ENCODE data around the gene DNAI1.

DNAI1 gene

DNA sequence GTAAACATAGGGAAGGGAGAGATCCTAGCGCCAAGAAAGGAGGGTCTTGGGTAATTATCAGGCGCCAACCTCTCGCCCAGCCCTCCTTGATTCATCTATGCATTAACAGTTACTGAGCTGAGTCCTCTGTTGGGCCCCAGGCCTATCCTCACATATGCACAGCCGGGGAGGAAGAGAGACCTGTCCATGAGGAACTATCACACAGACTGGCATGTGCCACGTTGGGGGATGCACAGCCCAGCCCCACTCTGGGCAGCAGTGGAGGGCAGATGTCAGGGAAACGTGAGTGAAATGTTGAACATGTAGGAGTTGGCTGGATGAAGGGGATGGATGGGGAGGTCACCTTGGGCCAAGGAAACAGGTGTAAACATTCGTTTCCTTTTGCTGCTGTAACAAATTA is 82.9 kb downstream of the DNAI1 start:
- no peak for DNase-seq (ENCODE audit: low read depth in 2 of 2)

DNA sequence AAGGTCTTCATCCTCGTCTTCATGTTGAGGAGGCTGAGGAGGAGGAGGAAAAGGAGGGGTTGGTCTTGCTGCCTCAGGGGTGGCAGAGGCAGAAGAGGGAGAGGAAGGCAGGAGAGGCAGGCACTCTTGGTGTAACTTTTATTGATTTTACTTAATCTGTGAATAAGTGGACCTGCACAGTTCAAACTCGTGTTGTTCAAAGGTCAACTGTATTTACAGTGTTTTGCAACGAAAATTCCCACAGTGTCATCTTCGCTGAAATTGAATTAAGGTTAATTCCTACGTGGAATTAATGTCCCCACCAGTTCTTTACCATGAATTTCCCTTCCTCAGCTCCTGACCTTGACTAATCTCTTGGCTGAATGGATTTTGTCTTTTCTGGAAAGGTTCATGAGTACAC is 85.4 kb downstream of the DNAI1 start:
- DNase-seq (ENCODE audit: low read depth in 2 of 2), result no peak

- DNase-seq (ENCODE audit: low read depth in 2 of 2), result no peak
These were observed 86.9 kb downstream of the DNAI1 start for GRCh38 chr9:34545497-34545896.

DNA sequence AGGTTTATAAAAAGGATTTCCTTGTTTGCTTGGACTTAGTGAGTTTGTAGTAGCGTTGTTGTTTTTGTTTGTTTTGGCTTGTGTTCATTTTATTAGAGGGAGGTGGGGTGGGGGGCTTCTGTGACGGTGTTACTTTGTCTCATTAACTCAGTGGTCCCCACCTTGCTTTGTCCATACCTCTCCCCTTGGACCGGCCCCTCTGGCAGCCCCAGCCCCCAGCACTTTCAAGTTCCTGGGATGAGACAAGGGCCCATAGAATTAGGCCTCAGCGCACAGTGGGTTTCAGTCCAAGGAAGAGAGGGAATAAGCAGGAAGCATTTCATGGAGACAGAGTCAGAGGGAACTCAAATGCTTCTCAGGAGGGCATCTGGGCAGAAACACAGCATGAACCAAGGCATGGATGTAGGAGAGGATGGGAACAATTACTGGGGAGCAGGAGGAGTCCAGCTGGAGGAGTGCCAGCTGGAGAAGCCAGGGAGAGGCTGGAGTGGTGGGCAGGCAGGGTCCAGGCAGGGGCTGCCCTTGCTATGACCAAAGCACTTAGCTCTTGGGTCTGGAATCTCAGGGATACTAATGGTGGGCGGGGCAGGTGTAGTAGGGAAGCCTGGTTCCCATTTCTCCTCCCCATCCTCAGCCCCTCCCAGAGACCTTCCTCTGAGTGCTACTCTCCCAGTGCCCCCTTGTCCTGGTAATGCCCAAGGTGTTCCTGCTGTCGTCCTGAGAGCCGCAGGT is 87.7 kb downstream of the DNAI1 start:
- no peak for DNase-seq (ENCODE audit: low read depth in 2 of 2)

DNA sequence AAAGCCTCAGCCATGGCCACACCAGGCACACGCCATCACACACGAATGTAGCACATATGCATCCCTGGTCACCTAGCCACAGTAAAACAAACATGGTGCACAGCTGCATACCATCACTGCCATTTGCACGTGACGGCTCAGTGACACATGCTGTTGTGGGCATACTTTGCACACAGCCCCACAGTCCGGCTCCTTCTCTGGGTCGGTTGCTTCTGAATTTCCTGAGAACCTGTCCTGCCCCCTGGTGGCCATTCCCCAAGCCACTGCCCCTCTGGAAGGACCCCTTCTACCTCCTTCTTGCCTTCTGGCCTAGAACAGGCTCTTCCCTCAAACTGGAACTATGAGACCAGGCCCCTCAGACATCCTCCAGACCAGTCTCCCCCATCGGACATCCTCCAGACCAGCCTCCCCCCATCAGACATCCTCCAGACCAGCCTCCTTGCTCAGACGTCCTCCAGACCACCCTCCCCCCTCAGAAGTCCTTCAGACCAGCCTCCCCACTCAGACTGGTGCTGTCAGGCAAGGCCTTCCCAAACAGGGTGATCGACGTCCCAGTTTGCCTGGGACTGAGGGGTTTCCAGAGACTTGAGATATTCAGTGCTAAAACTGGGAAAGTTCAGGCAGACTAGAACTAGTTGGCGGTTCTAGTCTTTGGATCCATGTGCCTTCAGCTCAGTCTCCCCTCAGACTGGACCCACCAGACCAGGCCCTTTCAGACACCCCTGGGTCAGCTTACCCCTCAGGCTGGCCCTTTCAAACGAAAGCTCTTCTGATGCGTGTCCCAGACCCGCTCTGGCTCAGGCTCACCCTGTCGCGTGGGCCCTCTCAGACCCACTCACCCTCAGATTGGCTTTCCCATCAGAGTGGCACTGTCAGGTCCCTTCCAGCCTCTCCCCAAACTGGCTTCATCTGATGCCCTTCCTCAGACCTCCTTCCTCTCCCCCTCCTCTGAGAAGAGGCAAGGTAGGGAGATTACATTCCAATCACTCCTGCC is 88.5 kb downstream of the DNAI1 start:
- DNase-seq (ENCODE audit: low read depth in 2 of 2), result peak in 1 of 2 experiments; percentile 29

GRCh38 chr9:34547960-34548611 is 89.5 kb downstream of the DNAI1 start:
- DNase-seq (ENCODE audit: low read depth in 2 of 2), result peak; percentile 20 to 33

- DNase-seq (ENCODE audit: low read depth in 2 of 2), result no peak
These were observed 90.8 kb downstream of the DNAI1 start for GRCh38 chr9:34549407-34549732.

DNA sequence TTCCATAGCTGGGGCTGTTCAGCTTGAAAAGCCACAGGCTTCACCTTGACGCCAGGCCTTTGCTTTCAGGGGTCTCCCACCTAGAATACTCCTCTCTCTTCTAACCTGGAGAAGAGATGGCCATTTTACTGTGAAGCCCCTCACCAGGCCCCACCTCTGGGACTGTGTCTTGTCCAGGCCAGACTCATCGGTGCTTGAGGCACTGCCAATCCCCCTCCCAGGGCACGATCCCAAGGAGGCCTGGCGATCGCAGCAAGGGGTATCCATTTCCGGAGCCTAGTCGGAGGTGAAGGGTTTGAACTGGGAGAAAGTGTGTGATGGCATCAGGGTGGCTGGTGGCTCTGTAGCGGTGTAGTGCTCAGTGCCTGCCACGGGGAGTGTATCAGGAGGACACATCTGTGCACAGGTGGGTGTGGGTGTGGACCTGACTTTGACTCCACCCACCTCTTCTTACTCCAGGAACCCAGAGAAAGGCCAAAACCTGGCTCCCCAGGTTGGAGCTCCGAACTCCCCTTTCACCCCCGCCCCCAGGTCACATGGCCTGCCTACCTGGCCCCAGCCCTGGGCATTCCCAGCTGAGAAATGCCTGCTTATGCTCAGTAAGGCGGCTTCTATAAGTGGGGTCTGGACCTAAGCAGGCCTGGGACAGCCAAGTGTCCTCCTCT is 91.5 kb downstream of the DNAI1 start:
- DNase-seq (ENCODE audit: low read depth in 2 of 2), result no peak

GRCh38 chr9:34550681-34551270 is 92.2 kb downstream of the DNAI1 start:
- DNase-seq (ENCODE audit: low read depth in 2 of 2), result no peak

- DNase-seq (ENCODE audit: low read depth in 2 of 2), result no peak
These were observed 93.4 kb downstream of the DNAI1 start for GRCh38 chr9:34551751-34552605.

DNA sequence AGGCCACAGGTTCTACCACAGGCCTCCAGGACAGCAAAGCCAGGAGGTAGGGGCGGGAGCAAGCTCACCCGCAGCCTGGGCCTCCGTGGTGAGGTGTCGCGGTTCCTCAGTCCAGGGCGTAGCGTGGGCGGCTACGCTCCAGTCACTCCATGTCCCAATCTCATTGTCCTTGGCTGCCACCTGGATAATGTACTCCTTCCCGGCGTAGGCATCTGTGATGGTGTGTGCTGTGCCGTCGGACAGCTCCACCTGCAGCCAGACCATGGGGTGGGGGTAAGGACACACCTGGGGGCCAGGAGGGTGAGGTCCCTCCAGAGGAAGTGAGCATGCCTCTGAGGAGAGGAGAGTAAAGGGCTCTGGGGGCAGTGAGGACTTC is 94.0 kb downstream of the DNAI1 start:
- no peak for DNase-seq (ENCODE audit: low read depth in 2 of 2)

DNA sequence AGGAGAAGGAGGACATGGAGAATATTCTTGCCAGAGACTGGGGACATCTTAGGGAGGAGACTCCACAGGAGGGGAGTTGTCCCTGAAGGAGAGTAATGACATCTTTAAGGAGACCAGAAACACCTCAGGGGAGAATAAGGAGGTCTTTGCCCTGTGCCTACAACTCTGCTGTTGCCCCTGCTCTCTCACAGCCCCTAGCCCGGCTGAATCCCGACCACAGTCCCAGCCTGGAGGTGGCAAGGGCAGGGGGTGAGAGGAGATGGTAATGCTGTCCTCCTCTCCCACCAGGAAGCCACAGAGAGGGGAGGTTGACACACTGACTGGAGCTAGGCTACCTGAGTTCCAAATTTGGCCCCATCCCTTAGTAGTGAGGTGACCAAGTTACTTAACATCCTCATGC is 94.4 kb downstream of the DNAI1 start:
- no peak for DNase-seq (ENCODE audit: low read depth in 2 of 2)

DNA sequence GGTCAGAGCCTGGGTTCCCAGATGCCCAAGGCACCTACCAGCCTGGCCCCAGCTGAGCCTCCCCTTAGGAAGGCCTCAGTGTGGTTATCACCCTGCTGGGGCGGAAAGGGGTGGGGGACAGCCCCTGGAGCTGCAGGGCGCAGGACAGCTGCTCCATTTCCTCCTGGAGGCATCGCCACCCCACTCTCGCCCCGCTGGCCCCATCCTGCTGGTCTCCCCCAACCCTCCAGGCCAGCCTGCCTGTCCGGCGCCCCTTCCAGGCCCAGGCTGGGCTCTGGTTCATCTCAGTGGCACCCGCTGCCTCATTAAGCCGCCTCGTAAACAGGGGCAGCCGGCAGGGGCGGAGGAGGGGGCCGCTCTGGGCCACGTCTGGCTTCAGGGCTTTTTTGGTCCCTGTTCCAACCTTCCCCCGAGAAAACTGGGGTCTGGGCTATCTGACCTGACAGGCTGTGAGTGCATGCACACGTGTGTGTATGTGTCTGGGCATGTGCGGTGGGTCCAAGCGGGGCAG is 95.0 kb downstream of the DNAI1 start:
- DNase-seq (ENCODE audit: low read depth in 2 of 2), result no peak

DNA sequence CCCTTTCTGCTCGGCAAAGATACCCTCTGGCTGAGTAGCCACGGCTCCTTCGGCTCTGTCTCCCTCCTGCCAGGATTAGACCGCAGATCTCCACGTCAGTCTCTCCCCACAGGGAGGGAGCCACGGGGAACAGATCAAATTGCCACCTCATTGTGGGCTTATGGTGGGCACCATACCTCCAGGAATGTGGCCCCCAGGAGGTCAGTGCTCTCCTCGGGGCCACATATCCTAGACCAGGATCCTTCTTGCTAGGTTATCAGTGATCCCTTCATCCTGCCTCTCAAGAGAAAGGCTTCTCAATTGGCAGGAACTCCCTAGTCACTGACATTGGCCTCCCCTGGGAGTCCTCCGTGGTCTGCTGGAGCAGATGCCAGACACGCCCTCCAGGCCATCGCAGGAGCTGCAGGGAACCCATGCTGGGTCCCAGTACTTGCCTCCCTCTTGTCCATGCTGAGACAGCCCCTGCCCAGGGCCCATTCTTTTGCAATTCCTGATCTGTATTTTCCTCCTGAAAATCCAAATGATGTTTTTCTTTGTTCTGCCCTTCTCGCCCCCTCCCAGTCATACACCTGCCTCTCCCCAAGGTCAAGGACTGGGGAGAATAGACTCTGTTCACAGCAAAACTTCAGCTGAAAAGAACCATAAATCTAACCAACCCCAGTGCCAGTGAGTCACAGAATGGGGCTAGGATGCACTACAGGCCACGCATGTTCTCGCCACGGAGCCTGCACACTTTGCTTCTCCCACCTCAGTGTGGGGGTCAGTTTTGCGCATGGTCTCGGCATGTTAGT is 95.8 kb downstream of the DNAI1 start:
- DNase-seq (ENCODE audit: low read depth in 2 of 2), result no peak

DNA sequence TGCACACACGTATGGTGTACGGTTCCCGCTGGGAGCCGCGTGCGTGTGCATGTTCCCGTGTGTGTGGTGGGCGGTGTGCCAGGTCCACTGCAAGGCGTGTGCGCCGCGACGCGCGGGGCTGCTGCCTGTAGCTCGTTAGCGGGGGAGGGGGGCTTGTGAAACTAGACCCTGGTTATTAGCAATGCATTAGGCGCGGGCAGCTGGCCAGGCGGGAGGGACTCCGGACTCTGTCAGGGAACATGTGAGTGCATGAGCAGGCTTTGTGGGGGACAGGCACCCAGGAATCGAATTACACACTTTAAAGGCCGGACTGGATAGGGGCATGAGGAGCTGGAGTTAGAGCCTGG is 96.4 kb downstream of the DNAI1 start:
- DNase-seq (ENCODE audit: low read depth in 2 of 2), result no peak

DNA sequence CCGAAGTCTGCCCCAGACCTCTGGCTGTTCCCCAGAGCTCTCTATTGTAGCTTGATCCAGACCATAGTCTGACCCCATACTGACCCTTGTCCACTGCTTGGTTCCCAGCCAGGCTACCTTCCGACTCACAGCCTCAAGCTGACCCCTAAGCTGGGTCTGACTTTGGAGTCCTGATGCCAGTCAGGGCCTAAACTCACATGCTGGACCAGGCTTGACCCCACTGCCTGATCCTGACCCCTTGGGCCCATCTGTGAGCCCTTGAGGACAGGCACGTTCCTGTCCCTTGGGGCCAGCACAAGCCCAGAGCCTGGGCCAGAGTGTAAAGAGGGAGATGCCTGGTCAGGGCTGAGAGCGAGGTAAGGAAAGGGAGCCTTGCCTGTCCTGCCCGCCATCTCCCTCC is 96.9 kb downstream of the DNAI1 start:
- DNase-seq (ENCODE audit: low read depth in 2 of 2), result no peak

- no peak for DNase-seq (ENCODE audit: low read depth in 2 of 2)
These were observed 97.4 kb downstream of the DNAI1 start for GRCh38 chr9:34555936-34556525.

- no peak for DNase-seq (ENCODE audit: low read depth in 2 of 2)
These were observed 98.3 kb downstream of the DNAI1 start for GRCh38 chr9:34556949-34557348.
